GM12891 (cell line): ENCODE results near the gene STXBP4.
A peak's percentile ranks its signal among the peaks of the same experiment; 100 is the strongest.

ENCODE experiments used
- DNase-seq: peaks from one replicate; pipeline ENCODE4 v3.0.0; 2011; ENCODE audit warnings: low spot score; ENCODE audit not compliant: insufficient read length
- FAIRE-seq: peaks from 2 replicates; lab custom pipeline; 2011; peaks lifted over from hg19 to GRCh38; lab: Jason Lieb, UNC
- PAX5 ChIP-seq: IDR thresholded peaks from 2 replicates; pipeline ENCODE4 v1.6.1; 2011; ENCODE audit warnings: low read length, moderate library complexity, mild to moderate bottlenecking; ENCODE audit not compliant: insufficient read depth, severe bottlenecking
- POLR2A ChIP-seq: IDR thresholded peaks from 2 replicates; pipeline ENCODE4 v1.6.1; 2011; ENCODE audit warnings: low read depth, low read length, control low read depth
- POLR2AphosphoS5 ChIP-seq: IDR thresholded peaks from 2 replicates; pipeline ENCODE4 v1.6.1; 2011; ENCODE audit warnings: low read depth, low read length, control low read depth
- POU2F2 ChIP-seq: IDR thresholded peaks from 2 replicates; pipeline ENCODE4 v1.6.1; 2011; ENCODE audit warnings: low read depth, mild to moderate bottlenecking, control low read depth, low read length, moderate library complexity
- SPI1 ChIP-seq: IDR thresholded peaks from 2 replicates; pipeline ENCODE4 v1.6.1; 2011; ENCODE audit warnings: low read depth, low read length, control low read depth
- TAF1 ChIP-seq: IDR thresholded peaks from 2 replicates; pipeline ENCODE4 v1.6.1; 2011; ENCODE audit warnings: low read depth, low read length, control low read depth

STXBP4 gene

DNA sequence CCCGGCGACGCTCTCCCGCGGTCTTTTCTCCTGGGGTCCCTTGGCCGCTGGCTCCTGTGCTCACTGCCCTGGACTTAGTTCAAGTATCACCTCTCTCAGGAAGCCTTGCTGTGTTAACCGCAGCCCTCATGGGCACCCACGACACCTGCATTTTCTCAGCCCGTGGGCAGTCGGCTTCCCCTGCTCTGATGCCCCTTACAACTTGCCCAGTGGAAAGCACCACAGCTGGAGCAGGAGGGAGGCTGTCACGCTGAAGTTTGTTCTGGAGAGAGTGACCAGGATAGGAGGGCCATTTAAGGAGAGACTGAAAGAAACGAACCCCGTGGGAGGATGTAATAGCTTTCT lies 395 bp downstream of the STXBP4 start:
- FAIRE-seq (no peak), DNase-seq (peak; percentile 11)
- TF ChIP-seq POLR2A (no peak), PAX5 (no peak), POLR2AphosphoS5 (no peak), SPI1 (no peak), TAF1 (no peak), POU2F2 (no peak)

DNA sequence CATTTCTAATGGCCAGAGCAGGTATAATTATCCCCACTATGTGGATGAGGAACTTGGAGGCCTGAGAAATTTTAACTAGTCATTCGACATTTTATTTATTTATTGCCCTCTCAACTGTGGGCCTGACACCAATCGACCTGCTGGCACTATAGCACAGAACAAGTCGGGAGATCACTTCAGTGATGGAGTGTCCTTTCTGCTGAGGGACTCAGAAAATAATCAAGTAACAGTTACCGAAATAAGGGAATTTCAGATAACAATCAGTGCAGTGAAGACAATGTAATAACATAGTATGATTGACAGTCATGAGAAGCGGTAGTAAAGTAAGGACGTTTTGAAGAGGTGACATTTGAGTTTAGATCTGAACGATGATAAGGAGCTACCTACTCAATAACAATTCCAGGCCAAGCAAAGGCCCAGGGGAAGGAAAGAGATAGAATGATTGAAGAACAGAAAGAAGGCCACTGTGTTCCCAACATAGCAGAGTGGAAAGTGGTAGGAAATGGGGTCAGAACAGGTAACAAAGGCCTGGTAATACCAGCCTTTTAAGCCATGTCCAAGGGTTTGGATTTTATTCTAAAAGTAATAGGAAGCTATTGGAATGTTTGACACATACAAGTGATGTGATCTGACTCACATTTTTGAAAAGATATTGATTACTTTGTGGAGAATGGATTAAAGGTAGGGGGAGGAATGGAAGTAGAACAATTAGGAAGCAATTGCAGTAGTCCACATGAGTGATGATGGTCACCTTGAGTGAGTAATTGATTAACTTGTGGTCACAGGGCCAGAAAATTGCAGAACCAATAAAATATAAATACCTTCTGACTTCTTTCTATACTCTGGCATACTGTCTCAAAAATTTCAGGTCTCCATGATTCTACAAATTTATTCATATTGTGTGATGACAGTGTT lies 1.4 kb downstream of the STXBP4 start:
- DNase-seq: no peak
- no peak for TF ChIP-seq POU2F2
- no peak for TF ChIP-seq POLR2A
- TF ChIP-seq POLR2AphosphoS5: no peak
- no peak for TF ChIP-seq SPI1
- TF ChIP-seq PAX5: no peak
- TF ChIP-seq TAF1: no peak
- no peak for FAIRE-seq

DNA sequence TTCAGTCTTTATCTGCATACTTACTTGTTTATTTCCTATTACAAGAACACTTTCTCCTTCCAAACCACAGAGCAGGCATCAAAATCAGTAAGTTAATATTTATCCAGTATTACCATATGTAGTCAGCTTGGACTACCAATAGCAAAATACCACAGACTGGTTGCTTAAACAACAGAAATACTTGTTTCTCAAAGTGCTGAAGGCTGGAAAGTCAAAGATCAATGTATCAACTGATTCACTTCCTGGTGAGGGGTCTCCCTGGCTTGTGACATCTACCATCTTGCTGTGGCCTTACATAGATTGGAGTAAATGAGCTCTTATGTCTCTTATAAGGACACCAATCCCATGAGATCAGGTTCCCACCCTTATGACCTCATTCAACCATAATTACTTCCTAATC lies 2.6 kb downstream of the STXBP4 start:
- no peak for DNase-seq
- TF ChIP-seq POLR2AphosphoS5 (no peak), TAF1 (no peak), POLR2A (no peak), POU2F2 (no peak), SPI1 (no peak), PAX5 (no peak)
- FAIRE-seq: no peak

DNA sequence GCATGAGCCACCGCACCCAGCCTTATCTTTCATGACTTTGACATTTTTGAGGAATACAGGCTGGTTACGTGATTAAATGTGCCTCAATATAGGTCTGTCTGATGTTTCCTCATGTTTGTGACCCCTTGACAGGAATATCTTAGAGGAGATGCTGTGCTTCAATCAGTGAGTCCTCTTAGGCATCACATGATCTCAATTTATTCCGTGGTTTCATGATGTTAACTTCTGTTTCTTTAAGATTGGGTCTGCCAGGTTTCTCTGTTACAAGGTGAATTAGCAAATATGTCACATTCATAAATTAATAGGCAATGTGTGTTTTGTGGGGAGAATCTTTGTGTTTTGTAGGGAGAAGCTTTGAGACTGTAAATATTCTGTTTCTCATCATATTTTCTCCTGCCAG lies 3.3 kb downstream of the STXBP4 start:
- FAIRE-seq: no peak
- DNase-seq: no peak
- TF ChIP-seq POLR2A: no peak
- TF ChIP-seq SPI1: no peak
- TF ChIP-seq POU2F2: no peak
- no peak for TF ChIP-seq TAF1
- no peak for TF ChIP-seq PAX5

DNA sequence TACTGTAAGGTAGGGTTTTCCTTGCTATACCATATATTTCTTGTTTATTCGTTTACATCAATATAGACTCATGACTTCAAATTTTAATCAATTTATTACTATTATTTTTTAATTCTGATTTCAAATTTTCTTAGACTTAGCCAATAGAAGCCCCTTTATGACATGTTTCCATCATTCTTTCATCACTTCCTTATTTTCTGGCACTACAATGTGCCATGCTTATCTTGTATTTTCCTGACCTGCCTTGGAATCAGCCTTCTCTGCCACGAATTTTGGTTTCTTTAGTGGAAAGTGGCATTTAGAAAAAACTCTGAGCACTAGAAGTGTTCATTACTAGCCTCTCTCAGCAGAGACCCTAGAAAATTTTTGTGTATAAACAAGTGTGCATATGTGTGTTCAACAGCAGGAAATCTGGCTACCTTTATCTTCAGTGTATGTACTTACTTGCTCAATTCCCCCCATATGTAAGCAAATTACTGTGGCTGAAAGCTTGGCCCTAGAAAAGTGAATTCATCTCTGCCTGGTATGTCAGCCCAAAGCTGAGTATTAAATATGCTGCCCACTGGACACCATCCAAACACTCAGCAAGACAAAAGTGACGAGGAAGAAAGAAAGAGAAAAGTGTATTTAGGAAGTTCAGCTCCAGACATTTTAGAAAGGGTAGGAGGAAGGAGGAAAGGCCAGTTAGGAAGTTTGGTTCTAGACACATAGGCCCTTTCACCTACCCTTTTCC lies 4.0 kb downstream of the STXBP4 start:
- FAIRE-seq (no peak), DNase-seq (no peak)
- peak; percentile 31; the same call in 1 of the 2 replicates for TF ChIP-seq SPI1
- no peak for TF ChIP-seq POLR2AphosphoS5
- TF ChIP-seq PAX5: no peak
- TF ChIP-seq TAF1: no peak
- no peak for TF ChIP-seq POLR2A

GRCh38 chr17:54974759-54975158 lies 6.2 kb downstream of the STXBP4 start:
- DNase-seq (no peak), FAIRE-seq (no peak)
- TF ChIP-seq SPI1 (no peak), POU2F2 (no peak), POLR2A (no peak), PAX5 (no peak), TAF1 (no peak), POLR2AphosphoS5 (no peak)

- no peak for TF ChIP-seq POLR2A
- no peak for TF ChIP-seq POLR2AphosphoS5
- TF ChIP-seq PAX5: no peak
- TF ChIP-seq SPI1: no peak
- TF ChIP-seq TAF1: no peak
- no peak for TF ChIP-seq POU2F2
- FAIRE-seq (no peak), DNase-seq (no peak)
Observed at GRCh38 chr17:54976316-54976715, 7.8 kb downstream of the STXBP4 start.

GRCh38 chr17:54977744-54978143 lies 9.2 kb downstream of the STXBP4 start:
- DNase-seq: no peak
- FAIRE-seq: no peak
- no peak for TF ChIP-seq POU2F2
- peak; percentile 29; the same call in 1 of the 2 replicates for TF ChIP-seq SPI1

GRCh38 chr17:54979657-54980056 lies 11.1 kb downstream of the STXBP4 start:
- DNase-seq (no peak), FAIRE-seq (no peak)
- TF ChIP-seq PAX5 (no peak), POLR2A (no peak), POU2F2 (no peak), SPI1 (no peak), POLR2AphosphoS5 (no peak), TAF1 (no peak)
